Left forelimb (tissue), 1 donor: ENCODE results near the gene HSPBP1.

Experiments used
- DNase-seq: peaks from one replicate; pipeline ENCODE4 v3.0.0-alpha.2; 2018; ENCODE audit warnings: low spot score

HSPBP1 gene

GRCh38 chr19:55275851-55276719 lies 3.8 kb downstream of the HSPBP1 start:
- no peak for DNase-seq

- no peak for DNase-seq
Observed at GRCh38 chr19:55273978-55274707, 5.8 kb downstream of the HSPBP1 start.

GRCh38 chr19:55272142-55272541 lies 7.8 kb downstream of the HSPBP1 start:
- no peak for DNase-seq

- no peak for DNase-seq
Observed at GRCh38 chr19:55270172-55270942, 9.6 kb downstream of the HSPBP1 start.

- DNase-seq: no peak
Observed at GRCh38 chr19:55269299-55269698, 10.6 kb downstream of the HSPBP1 start.

- no peak for DNase-seq
Observed at GRCh38 chr19:55266840-55267239, 13.1 kb downstream of the HSPBP1 start.

GRCh38 chr19:55266404-55266803 lies 13.5 kb downstream of the HSPBP1 start:
- DNase-seq: no peak

- no peak for DNase-seq
Observed at GRCh38 chr19:55265723-55266386, 14.1 kb downstream of the HSPBP1 start.

- no peak for DNase-seq
Observed at GRCh38 chr19:55265173-55265572, 14.7 kb downstream of the HSPBP1 start.

- DNase-seq: no peak
Observed at GRCh38 chr19:55264531-55264930, 15.4 kb downstream of the HSPBP1 start.

GRCh38 chr19:55262359-55262758 lies 17.6 kb downstream of the HSPBP1 start:
- no peak for DNase-seq

- no peak for DNase-seq
Observed at GRCh38 chr19:55261671-55262126, 18.2 kb downstream of the HSPBP1 start.

- no peak for DNase-seq
Observed at GRCh38 chr19:55259540-55260210, 20.2 kb downstream of the HSPBP1 start.

GRCh38 chr19:55258828-55259539 lies 20.9 kb downstream of the HSPBP1 start, which contains the start of gene PPP6R1:
TSS of gene PPP6R1 (minus strand) at chr19:55259017. CDS start at chr19:55247103, 11,914 bp downstream.
- peak; percentile 100 for DNase-seq

GRCh38 chr19:55258476-55258827 lies 21.5 kb downstream of the HSPBP1 start:
- DNase-seq: no peak

GRCh38 chr19:55257461-55258420 lies 22.2 kb downstream of the HSPBP1 start:
- DNase-seq: no peak

- no peak for DNase-seq
Observed at GRCh38 chr19:55256562-55257460, 23.1 kb downstream of the HSPBP1 start.
